ENCODE data around the gene C5. TPM values are rescaled to one million over a fixed set of nuclear protein-coding genes. Genes with fewer than 3 reads are reported as not detected.

Gene C5
- total RNA-seq, 1 experiment from 2014 or later = 0.66 TPM

DNA sequence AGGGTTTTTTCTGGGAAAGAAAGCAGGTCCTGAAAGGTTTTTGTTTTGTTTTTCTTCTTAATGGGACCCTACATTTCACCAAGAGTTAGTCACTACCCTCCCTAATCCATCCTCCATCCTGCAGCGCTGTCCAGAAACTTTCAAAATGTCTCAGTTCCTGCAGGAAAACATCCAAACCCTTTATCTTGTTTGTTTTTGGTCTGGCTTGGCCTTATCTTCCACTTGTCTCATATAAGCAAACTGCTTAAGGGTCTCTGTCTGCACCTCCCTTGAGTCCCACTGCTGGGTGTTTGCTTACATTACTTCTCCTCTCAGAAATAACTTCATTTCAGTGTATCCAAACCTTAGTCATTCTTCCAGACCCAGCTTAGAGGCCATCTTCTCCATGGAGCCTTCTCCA, 112.5 kb downstream of the C5 start:
- intact Hi-C loops (cut with micrococcal nuclease) = loop anchor here (2.0 to 5.0 kb wide), 2 partner anchors 60 to 319 kb away; partner anchors contain the start of gene PHF19
- BruUV-seq (replicated peaks) = no TSS peak
- POLR2A ChIA-PET = no interaction called here

More for the DNA sequence above, 112.5 kb downstream of the C5 start:
- TF ChIP-seq, protein P1, sequence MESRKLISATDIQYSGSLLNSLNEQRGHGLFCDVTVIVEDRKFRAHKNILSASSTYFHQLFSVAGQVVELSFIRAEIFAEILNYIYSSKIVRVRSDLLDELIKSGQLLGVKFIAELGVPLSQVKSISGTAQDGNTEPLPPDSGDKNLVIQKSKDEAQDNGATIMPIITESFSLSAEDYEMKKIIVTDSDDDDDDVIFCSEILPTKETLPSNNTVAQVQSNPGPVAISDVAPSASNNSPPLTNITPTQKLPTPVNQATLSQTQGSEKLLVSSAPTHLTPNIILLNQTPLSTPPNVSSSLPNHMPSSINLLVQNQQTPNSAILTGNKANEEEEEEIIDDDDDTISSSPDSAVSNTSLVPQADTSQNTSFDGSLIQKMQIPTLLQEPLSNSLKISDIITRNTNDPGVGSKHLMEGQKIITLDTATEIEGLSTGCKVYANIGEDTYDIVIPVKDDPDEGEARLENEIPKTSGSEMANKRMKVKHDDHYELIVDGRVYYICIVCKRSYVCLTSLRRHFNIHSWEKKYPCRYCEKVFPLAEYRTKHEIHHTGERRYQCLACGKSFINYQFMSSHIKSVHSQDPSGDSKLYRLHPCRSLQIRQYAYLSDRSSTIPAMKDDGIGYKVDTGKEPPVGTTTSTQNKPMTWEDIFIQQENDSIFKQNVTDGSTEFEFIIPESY (IDR thresholded peaks at IDR 0.05; ENCODE audit: extremely low read depth, insufficient replicate concordance, low read length) = no peak
- TF ChIP-seq, protein P2, sequence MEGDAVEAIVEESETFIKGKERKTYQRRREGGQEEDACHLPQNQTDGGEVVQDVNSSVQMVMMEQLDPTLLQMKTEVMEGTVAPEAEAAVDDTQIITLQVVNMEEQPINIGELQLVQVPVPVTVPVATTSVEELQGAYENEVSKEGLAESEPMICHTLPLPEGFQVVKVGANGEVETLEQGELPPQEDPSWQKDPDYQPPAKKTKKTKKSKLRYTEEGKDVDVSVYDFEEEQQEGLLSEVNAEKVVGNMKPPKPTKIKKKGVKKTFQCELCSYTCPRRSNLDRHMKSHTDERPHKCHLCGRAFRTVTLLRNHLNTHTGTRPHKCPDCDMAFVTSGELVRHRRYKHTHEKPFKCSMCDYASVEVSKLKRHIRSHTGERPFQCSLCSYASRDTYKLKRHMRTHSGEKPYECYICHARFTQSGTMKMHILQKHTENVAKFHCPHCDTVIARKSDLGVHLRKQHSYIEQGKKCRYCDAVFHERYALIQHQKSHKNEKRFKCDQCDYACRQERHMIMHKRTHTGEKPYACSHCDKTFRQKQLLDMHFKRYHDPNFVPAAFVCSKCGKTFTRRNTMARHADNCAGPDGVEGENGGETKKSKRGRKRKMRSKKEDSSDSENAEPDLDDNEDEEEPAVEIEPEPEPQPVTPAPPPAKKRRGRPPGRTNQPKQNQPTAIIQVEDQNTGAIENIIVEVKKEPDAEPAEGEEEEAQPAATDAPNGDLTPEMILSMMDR (IDR thresholded peaks at IDR 0.05 in 2 of 3, conservative IDR thresholded peaks at IDR 0.05 in 1 of 3; ENCODE audit: borderline replicate concordance in 1 of 3, insufficient read depth in 1 of 3, low read depth in 2 of 3, low read length in 2 of 3) = no peak
- TF ChIP-seq CEBPB (IDR thresholded peaks at IDR 0.05; ENCODE audit: low read depth) (no peak), JUND (IDR thresholded peaks at IDR 0.05) (no peak), ZFX (IDR thresholded peaks at IDR 0.05) (no peak), EZH2phosphoT487 (IDR thresholded peaks at IDR 0.05; ENCODE audit: borderline replicate concordance) (no peak), FOSL1 (IDR thresholded peaks at IDR 0.05; ENCODE audit: low read depth) (no peak), EGR1 (IDR thresholded peaks at IDR 0.05; ENCODE audit: low read depth) (no peak), TCF7L2 (IDR thresholded peaks at IDR 0.05; ENCODE audit: borderline replicate concordance, extremely low read depth, insufficient read depth, insufficient read length) (no peak), POLR2AphosphoS5 (IDR thresholded peaks at IDR 0.05; ENCODE audit: low read depth, low read length) (no peak), CBX3 (IDR thresholded peaks at IDR 0.05; ENCODE audit: low read depth) (no peak), EZH2 (IDR thresholded peaks at IDR 0.05) (no peak), SIN3A (IDR thresholded peaks at IDR 0.05; ENCODE audit: low read depth) (no peak), SRF (IDR thresholded peaks at IDR 0.05; ENCODE audit: low read depth) (no peak), YY1 (IDR thresholded peaks at IDR 0.05; ENCODE audit: extremely low read depth, insufficient replicate concordance, low read depth, low read length) (no peak), POLR2A (IDR thresholded peaks at IDR 0.05; ENCODE audit: borderline replicate concordance, extremely low read depth, insufficient read depth, insufficient read length) (no peak), RAD21 (IDR thresholded peaks at IDR 0.05; ENCODE audit: low read depth) (no peak), ZNF274 (IDR thresholded peaks at IDR 0.05; ENCODE audit: low read depth, low read length) (no peak)
- TF ChIP-seq, protein P3, sequence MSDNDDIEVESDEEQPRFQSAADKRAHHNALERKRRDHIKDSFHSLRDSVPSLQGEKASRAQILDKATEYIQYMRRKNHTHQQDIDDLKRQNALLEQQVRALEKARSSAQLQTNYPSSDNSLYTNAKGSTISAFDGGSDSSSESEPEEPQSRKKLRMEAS (IDR thresholded peaks at IDR 0.05) = no peak
- Histone ChIP-seq H3K4me3 (replicated peaks in 1 of 2; ENCODE audit: low read depth in 1 of 2, low read length in 2 of 2) (no peak overlapping the region), H3K9me2 (ENCODE audit: insufficient read depth) (no peaks in the 10 kb centered on the region), H4K20me1 (ENCODE audit: insufficient read depth) (no peaks in the 10 kb centered on the region), H3K9ac (ENCODE audit: low read length) (no peak overlapping the region), H3K4me1 (ENCODE audit: control insufficient read depth in 1 of 2, insufficient read depth in 2 of 2, low read length in 2 of 2) (peaks cover 14 to 18% of the 10 kb centered on the region in 2 experiments), H2AFZ (ENCODE audit: low read depth, low read length, poor library complexity, severe bottlenecking) (no peak overlapping the region), H3K4me2 (ENCODE audit: low read length) (no peak overlapping the region), H3K27ac (ENCODE audit: low read depth, low read length) (no peak overlapping the region), H3K79me2 (ENCODE audit: insufficient read depth, low read length) (no peaks in the 10 kb centered on the region), H3K36me3 (ENCODE audit: control insufficient read depth in 1 of 2, insufficient read depth in 2 of 2, low read length in 2 of 2) (no peaks in the 10 kb centered on the region), H3K27me3 (ENCODE audit: insufficient read depth, low read length) (no peaks in the 10 kb centered on the region), H3K9me3 (ENCODE audit: control insufficient read depth in 1 of 2, insufficient read depth in 1 of 2, low read depth in 1 of 2, low read length in 2 of 2) (no peaks in the 10 kb centered on the region)
- ChIA-PET CTCF (interaction anchor here (3.0 to 3.9 kb wide), 2 partner anchors 44 to 182 kb away, joined by 7 to 29 read pairs; no protein-coding TSS in a partner anchor), RAD21 (ENCODE audit: low non-redundant PET in 1 of 2, low total read pairs in 2 of 2, uncharacterized antibody in 2 of 2, unreplicated experiment in 2 of 2) (no interaction called here)
- DNase-seq (ENCODE audit: low read depth, low spot score) (no peak), ATAC-seq (no peak)

All from HCT116 (cell line).